SK-N-SH treated with all-trans-retinoic acid at 6 μM for 48 hours (cell line): ENCODE results near the gene SCMH1.

Experiments used
- ARNTL ChIP-seq: fragments of 450-650 bp; formaldehyde crosslinking; IDR thresholded peaks from 2 replicates; pipeline ENCODE4 v1.5.0; 2020; ENCODE audit warnings: low read depth, mild to moderate bottlenecking, moderate library complexity, borderline replicate concordance
- ISL1 ChIP-seq: fragments of 250-450 bp; sonication (Bioruptor Pico); IDR thresholded peaks from 2 replicates; pipeline ENCODE4 v2.1.2; 2022; ENCODE audit warnings: mild to moderate bottlenecking, moderate library complexity
- OSR1 ChIP-seq: fragments of 250-450 bp; sonication (Bioruptor Pico); IDR thresholded peaks from 2 replicates; pipeline ENCODE4 v1.8.0; 2022; ENCODE audit warnings: moderate library complexity, mild to moderate bottlenecking, inconsistent platforms
- RARB ChIP-seq: fragments of 250-450 bp; sonication (Bioruptor Pico); IDR thresholded peaks from 2 replicates; pipeline ENCODE4 v1.8.0; 2021; ENCODE audit warnings: mild to moderate bottlenecking, moderate library complexity
- TCF4 ChIP-seq: fragments of 250-450 bp; sonication (Bioruptor Pico); IDR thresholded peaks from 2 replicates; pipeline ENCODE4 v1.8.0; 2021; ENCODE audit warnings: mild to moderate bottlenecking, moderate library complexity, borderline replicate concordance
- TOX ChIP-seq: fragments of 250-450 bp; sonication (Bioruptor Pico); IDR thresholded peaks from 2 replicates; pipeline ENCODE4 v1.8.0; 2021; ENCODE audit warnings: mild to moderate bottlenecking, moderate library complexity, borderline replicate concordance
- ZFP30 ChIP-seq: fragments of 450-650 bp; formaldehyde crosslinking; IDR thresholded peaks from 2 replicates; pipeline ENCODE4 v1.5.0; 2022; ENCODE audit warnings: mild to moderate bottlenecking, moderate library complexity
- ZNF70 ChIP-seq: fragments of 450-650 bp; formaldehyde crosslinking; IDR thresholded peaks from 2 replicates; pipeline ENCODE4 v1.5.0; 2020; ENCODE audit warnings: mild to moderate bottlenecking, moderate library complexity
- ZNF8 ChIP-seq: fragments of 450-650 bp; formaldehyde crosslinking; IDR thresholded peaks from 2 replicates; pipeline ENCODE4 v1.5.0; 2020; ENCODE audit warnings: mild to moderate bottlenecking, moderate library complexity
- TF ChIP-seq, protein P1 (sequence below): fragments of 250-450 bp; sonication (Bioruptor Pico); IDR thresholded peaks from 2 replicates; pipeline ENCODE4 v1.8.0; 2020; ENCODE audit warnings: mild to moderate bottlenecking, moderate library complexity, borderline replicate concordance
- TF ChIP-seq, protein P2 (sequence below): fragments of 250-450 bp; sonication (Bioruptor Pico); IDR thresholded peaks from 2 replicates; pipeline ENCODE4 v1.5.1; 2020; ENCODE audit warnings: low read depth, mild to moderate bottlenecking, moderate library complexity

DNA sequence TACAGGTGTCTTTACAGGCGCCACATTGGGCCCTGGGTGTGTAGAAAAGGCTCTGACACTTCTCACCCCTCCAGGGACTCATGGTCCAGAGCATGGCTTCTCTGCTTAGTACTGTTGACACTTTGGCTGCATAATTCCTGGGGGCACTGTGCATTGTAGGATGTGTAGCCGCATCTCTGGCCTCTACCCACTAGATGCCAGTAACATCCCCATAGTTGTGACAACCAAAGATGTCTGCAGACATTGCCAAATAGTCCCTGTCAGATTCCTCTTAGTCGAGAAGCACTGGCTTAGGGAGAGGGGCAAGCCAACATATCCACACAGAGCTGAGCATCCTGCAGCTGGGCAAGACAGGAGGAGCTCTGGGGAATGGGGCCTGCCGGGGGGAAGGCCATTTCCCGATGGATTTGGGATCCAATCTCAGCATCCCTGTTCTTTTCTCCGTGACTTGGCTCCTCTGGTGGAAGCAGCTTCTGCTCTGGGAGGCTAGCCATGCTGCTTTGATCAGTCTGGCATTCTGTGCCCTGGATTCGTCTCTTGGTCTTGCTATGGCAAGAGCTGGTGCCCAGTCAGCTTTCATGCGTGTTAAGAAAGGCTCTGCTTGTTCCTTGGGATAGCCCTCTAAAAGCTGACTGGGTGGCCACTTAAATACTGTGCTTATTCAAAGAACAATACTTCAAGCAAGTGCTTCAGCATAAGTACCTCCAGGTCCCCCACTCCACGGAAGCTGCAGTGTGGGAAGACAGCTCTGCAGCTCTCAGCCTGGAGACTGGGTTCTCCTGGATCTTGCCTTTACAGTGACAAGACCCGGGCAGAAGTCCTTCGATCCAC is 38.3 kb upstream of the SCMH1 start:
- TF ChIP-seq ARNTL (CRISPR knock-in tag) = no peak
- no peak for TF ChIP-seq ZNF8 (CRISPR knock-in tag)
- no peak for TF ChIP-seq TCF4 (CRISPR knock-in tag)
- no peak for TF ChIP-seq RARB (CRISPR knock-in tag)
- no peak for TF ChIP-seq ZFP30 (CRISPR knock-in tag)
- no peak for TF ChIP-seq TOX (CRISPR knock-in tag)
- TF ChIP-seq, protein P1, sequence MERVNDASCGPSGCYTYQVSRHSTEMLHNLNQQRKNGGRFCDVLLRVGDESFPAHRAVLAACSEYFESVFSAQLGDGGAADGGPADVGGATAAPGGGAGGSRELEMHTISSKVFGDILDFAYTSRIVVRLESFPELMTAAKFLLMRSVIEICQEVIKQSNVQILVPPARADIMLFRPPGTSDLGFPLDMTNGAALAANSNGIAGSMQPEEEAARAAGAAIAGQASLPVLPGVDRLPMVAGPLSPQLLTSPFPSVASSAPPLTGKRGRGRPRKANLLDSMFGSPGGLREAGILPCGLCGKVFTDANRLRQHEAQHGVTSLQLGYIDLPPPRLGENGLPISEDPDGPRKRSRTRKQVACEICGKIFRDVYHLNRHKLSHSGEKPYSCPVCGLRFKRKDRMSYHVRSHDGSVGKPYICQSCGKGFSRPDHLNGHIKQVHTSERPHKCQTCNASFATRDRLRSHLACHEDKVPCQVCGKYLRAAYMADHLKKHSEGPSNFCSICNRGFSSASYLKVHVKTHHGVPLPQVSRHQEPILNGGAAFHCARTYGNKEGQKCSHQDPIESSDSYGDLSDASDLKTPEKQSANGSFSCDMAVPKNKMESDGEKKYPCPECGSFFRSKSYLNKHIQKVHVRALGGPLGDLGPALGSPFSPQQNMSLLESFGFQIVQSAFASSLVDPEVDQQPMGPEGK = no peak
- no peak for TF ChIP-seq ISL1
- TF ChIP-seq, protein P2, sequence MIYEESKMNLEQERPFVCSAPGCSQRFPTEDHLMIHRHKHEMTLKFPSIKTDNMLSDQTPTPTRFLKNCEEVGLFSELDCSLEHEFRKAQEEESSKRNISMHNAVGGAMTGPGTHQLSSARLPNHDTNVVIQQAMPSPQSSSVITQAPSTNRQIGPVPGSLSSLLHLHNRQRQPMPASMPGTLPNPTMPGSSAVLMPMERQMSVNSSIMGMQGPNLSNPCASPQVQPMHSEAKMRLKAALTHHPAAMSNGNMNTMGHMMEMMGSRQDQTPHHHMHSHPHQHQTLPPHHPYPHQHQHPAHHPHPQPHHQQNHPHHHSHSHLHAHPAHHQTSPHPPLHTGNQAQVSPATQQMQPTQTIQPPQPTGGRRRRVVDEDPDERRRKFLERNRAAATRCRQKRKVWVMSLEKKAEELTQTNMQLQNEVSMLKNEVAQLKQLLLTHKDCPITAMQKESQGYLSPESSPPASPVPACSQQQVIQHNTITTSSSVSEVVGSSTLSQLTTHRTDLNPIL (CRISPR knock-in tag) = no peak
- no peak for TF ChIP-seq ZNF70
- TF ChIP-seq OSR1 (CRISPR knock-in tag) = no peak
